Measurements from ENCODE around the gene NCKAP5. TPM values are rescaled to one million over a fixed set of nuclear protein-coding genes. Genes with fewer than 3 reads are reported as not detected.

Gene NCKAP5
- total and polyA plus RNA-seq, 2 of the 8 experiments (the other 6 are each of a cell fraction or from before 2014, with no cell fraction given): 0.27 to 0.86 TPM

GRCh38 chr2:133371286-133371685 lies 197.0 kb downstream of the NCKAP5 start:
- no peak overlapping the region for H3K14ac ChIP-seq (ENCODE audit: insufficient read length)
- POLR2A ChIA-PET (ENCODE audit: partially characterized antibody): no interaction called here
- FAIRE-seq: no peak
- no peak overlapping the region for H3K4me3 ChIP-seq (ENCODE audit: extremely low read depth in 1 of 4, insufficient read depth in 2 of 4, low read depth in 3 of 4, low read length in 4 of 4)
- H3K27ac ChIP-seq (ENCODE audit: low read depth, low read length): no peak overlapping the region
- H2BK15ac ChIP-seq (ENCODE audit: low read length): no peak overlapping the region
- no peak overlapping the region for H2BK120ac ChIP-seq (replicated peaks; ENCODE audit: low read depth, low read length)
- no peaks in the 10 kb centered on the region; the same call in 1 of the 2 replicates for H3K23me2 ChIP-seq (ENCODE audit: low read depth, low read length)
- peaks cover 0 to 4% (median 0%) of the 10 kb centered on the region in 4 experiments; a peak in 5 of 7 replicates for H3K4me1 ChIP-seq (replicated peaks in 1 of 4; ENCODE audit: control insufficient read depth in 3 of 4, insufficient read depth in 4 of 4, low read length in 3 of 4)
- H3K9ac ChIP-seq (replicated peaks in 1 of 4; ENCODE audit: extremely low read depth in 1 of 4, low read depth in 3 of 4, low read length in 3 of 4): no peak overlapping the region
- no peak overlapping the region for H2BK5ac ChIP-seq (ENCODE audit: low read depth, low read length)
- H3K18ac ChIP-seq (ENCODE audit: extremely low read depth, low read length): no peak overlapping the region
- no peak overlapping the region for H4K8ac ChIP-seq (ENCODE audit: extremely low read depth, insufficient read depth, low read length)
- no peaks in the 10 kb centered on the region for H3K79me2 ChIP-seq (ENCODE audit: control insufficient read depth in 1 of 2, insufficient read depth in 2 of 2, low read length in 2 of 2)
- CTCF ChIA-PET (ENCODE audit: partially characterized antibody): no interaction called here
- H3K36me3 ChIP-seq (ENCODE audit: control insufficient read depth in 2 of 4, insufficient read depth in 4 of 4, low read length in 3 of 4): no peaks in the 10 kb centered on the region
- H3K27me3 ChIP-seq (replicated peaks in 1 of 4; ENCODE audit: control insufficient read depth in 3 of 4, extremely low read depth in 1 of 4, insufficient read depth in 3 of 4, low read length in 3 of 4): no peaks in the 10 kb centered on the region
- H3K56ac ChIP-seq (replicated peaks; ENCODE audit: insufficient read length, low read depth, low read length): no peak overlapping the region
- H4K20me1 ChIP-seq (replicated peaks in 1 of 2; ENCODE audit: control insufficient read depth in 1 of 2, insufficient read depth in 2 of 2, low read length in 2 of 2): no peaks in the 10 kb centered on the region
- no peak overlapping the region for H3K4ac ChIP-seq (replicated peaks; ENCODE audit: insufficient read length, low read depth, low read length)
- no peak overlapping the region for H3K4me2 ChIP-seq (ENCODE audit: insufficient read depth in 1 of 2, low read depth in 2 of 2, low read length in 2 of 2)
- H3K79me1 ChIP-seq (ENCODE audit: low read depth, low read length): no peaks in the 10 kb centered on the region
- H2BK12ac ChIP-seq (ENCODE audit: low read depth, low read length): no peak overlapping the region
- H2BK20ac ChIP-seq (ENCODE audit: low read length): no peak overlapping the region
- no peaks in the 10 kb centered on the region for H3K9me3 ChIP-seq (ENCODE audit: insufficient read depth in 2 of 2, low read depth in 1 of 2, low read length in 1 of 2)
- no peak overlapping the region for H2AK5ac ChIP-seq (ENCODE audit: low read depth, low read length)
- no peak overlapping the region for H3K23ac ChIP-seq (ENCODE audit: insufficient read length)
- no peak for DNase-seq (ENCODE audit: low read depth in 1 of 2, low spot score in 2 of 2)
- H4K5ac ChIP-seq (ENCODE audit: insufficient read length, low read depth, low read length): no peak overlapping the region
- H4K91ac ChIP-seq (replicated peaks; ENCODE audit: insufficient read length, low read length): no peak overlapping the region
- H2AFZ ChIP-seq (ENCODE audit: low read length): no peak overlapping the region
- WGBS, 2 experiments (ENCODE audit: extremely low coverage in 1 of 2, insufficient coverage in 1 of 2, insufficient read length in 1 of 2, insufficient replicate concordance in 2 of 2, low coverage in 1 of 2, low lambda C conversion rate in 2 of 2, missing lambda C conversion rate in 1 of 2): 90% methylated on average over 3 of the region's 3 CpGs; no CpG with 5 or more reads in 1 of the 2 experiments
- TF ChIP-seq KDM5A (IDR thresholded peaks at IDR 0.05; ENCODE audit: low read length): no peak
- TF ChIP-seq RNF2 (IDR thresholded peaks at IDR 0.05; ENCODE audit: borderline replicate concordance, low read depth, low read length, missing control alignments, poor library complexity, severe bottlenecking): no peak
- TF ChIP-seq BACH1 (IDR thresholded peaks at IDR 0.05; ENCODE audit: low read length): no peak
- no peak for TF ChIP-seq GTF2F1 (IDR thresholded peaks at IDR 0.05; ENCODE audit: borderline replicate concordance, low read depth, low read length)
- no peak for TF ChIP-seq GABPA (IDR thresholded peaks at IDR 0.05; ENCODE audit: borderline replicate concordance, insufficient read depth, low read length)
- no peak for TF ChIP-seq TBP (IDR thresholded peaks at IDR 0.05; ENCODE audit: low read depth, low read length)
- TF ChIP-seq POLR2AphosphoS5 (IDR thresholded peaks at IDR 0.05; ENCODE audit: low read depth, low read length): no peak
- TF ChIP-seq TAF1 (IDR thresholded peaks at IDR 0.05; ENCODE audit: low read depth, low read length): no peak
- no peak for TF ChIP-seq HDAC6 (IDR thresholded peaks at IDR 0.05; ENCODE audit: low read depth, low read length)
- TF ChIP-seq ATF2 (IDR thresholded peaks at IDR 0.05; ENCODE audit: low read length): no peak
- no peak for TF ChIP-seq E2F6 (IDR thresholded peaks at IDR 0.05)
- TF ChIP-seq RXRA (IDR thresholded peaks at IDR 0.05; ENCODE audit: insufficient read depth, low read depth, low read length): no peak
